HG03558 (cell line): ENCODE results near the gene EIF4A2.

Source experiments
- ATAC-seq: cut with Tn5 transposase; IDR thresholded peaks from one replicate; pipeline ENCODE4 v1.9.1; 2021; ENCODE audit warnings: moderate number of reproducible peaks; ENCODE audit not compliant: unreplicated experiment; ENCODE audit errors: extremely low read depth

The EIF4A2 gene

GRCh38 chr3:186783058-186783730 lies at the start of gene EIF4A2:
TSS of gene EIF4A2 (plus strand) at chr3:186783577. CDS start at chr3:186783611, 34 bp downstream.
- ATAC-seq: no peak

- ATAC-seq: no peak
Measured at GRCh38 chr3:186742618-186743380, 40.6 kb upstream of the EIF4A2 start.

- ATAC-seq: no peak
Measured at GRCh38 chr3:186743666-186744065, 39.7 kb upstream of the EIF4A2 start.

GRCh38 chr3:186746008-186746407 lies 37.4 kb upstream of the EIF4A2 start:
- no peak for ATAC-seq

GRCh38 chr3:186750316-186750715 lies 33.1 kb upstream of the EIF4A2 start:
- no peak for ATAC-seq

GRCh38 chr3:186751480-186751879 lies 31.9 kb upstream of the EIF4A2 start:
- ATAC-seq: no peak

GRCh38 chr3:186754006-186754405 lies 29.4 kb upstream of the EIF4A2 start:
- ATAC-seq: no peak

GRCh38 chr3:186754871-186755270 lies 28.5 kb upstream of the EIF4A2 start:
- ATAC-seq: no peak

- no peak for ATAC-seq
Measured at GRCh38 chr3:186757214-186757613, 26.2 kb upstream of the EIF4A2 start.

- no peak for ATAC-seq
Measured at GRCh38 chr3:186757686-186758220, 25.6 kb upstream of the EIF4A2 start.

GRCh38 chr3:186759231-186759930 lies 24.0 kb upstream of the EIF4A2 start:
- ATAC-seq: no peak

GRCh38 chr3:186760141-186760833 lies 23.1 kb upstream of the EIF4A2 start:
- no peak for ATAC-seq

- ATAC-seq: no peak
Measured at GRCh38 chr3:186760897-186761447, 22.4 kb upstream of the EIF4A2 start.

- ATAC-seq: peak; percentile 8
Measured at GRCh38 chr3:186772281-186772694, 11.1 kb upstream of the EIF4A2 start.

- ATAC-seq: peak; percentile 44
Measured at GRCh38 chr3:186772701-186773417, 10.5 kb upstream of the EIF4A2 start.

- ATAC-seq: no peak
Measured at GRCh38 chr3:186775999-186776398, 7.4 kb upstream of the EIF4A2 start.

GRCh38 chr3:186779204-186779603 lies 4.2 kb upstream of the EIF4A2 start:
- ATAC-seq: no peak

- no peak for ATAC-seq
Measured at GRCh38 chr3:186782542-186783057, 777 bp upstream of the EIF4A2 start.
